ENCODE results near the gene NELL2. TPM values are rescaled to one million over a fixed set of nuclear protein-coding genes. Genes with fewer than 3 reads are reported as not detected.
"Not testable (repeated sequence)": the region's sequence is repeated elsewhere in the genome, so short reads cannot be mapped to it uniquely, and the experiment has no call there.

Gene NELL2
- total RNA-seq = 10 to 100 TPM in 3 of 4 donors, 1 to 10 TPM in 1; 7.5 to 39.2 (median 15.9) TPM

- Histone ChIP-seq H3K36me3 (no peaks in the 10 kb centered on the region), H3K27ac (peak within 1 kb of the TSS in 1 of 4 donors; percentile 34), H3K27me3 (peaks cover 0 to 15% of the 10 kb centered on the region in 2 donors), H3K9me3 (peaks cover 0 to 4% (median 0%) of the 10 kb centered on the region in 4 donors), H3K4me1 (peaks cover 0 to 16% (median 0%) of the 10 kb centered on the region in 4 donors), H3K4me3 (peak within 1 kb of the TSS; percentile 47 to 75 (median 58))
- DNase-seq = peak; percentile 38 to 72 (median 68)
- TF ChIP-seq POLR2A (IDR thresholded peaks at IDR 0.05) = no peak
- TF ChIP-seq, protein P1, sequence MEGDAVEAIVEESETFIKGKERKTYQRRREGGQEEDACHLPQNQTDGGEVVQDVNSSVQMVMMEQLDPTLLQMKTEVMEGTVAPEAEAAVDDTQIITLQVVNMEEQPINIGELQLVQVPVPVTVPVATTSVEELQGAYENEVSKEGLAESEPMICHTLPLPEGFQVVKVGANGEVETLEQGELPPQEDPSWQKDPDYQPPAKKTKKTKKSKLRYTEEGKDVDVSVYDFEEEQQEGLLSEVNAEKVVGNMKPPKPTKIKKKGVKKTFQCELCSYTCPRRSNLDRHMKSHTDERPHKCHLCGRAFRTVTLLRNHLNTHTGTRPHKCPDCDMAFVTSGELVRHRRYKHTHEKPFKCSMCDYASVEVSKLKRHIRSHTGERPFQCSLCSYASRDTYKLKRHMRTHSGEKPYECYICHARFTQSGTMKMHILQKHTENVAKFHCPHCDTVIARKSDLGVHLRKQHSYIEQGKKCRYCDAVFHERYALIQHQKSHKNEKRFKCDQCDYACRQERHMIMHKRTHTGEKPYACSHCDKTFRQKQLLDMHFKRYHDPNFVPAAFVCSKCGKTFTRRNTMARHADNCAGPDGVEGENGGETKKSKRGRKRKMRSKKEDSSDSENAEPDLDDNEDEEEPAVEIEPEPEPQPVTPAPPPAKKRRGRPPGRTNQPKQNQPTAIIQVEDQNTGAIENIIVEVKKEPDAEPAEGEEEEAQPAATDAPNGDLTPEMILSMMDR (IDR thresholded peaks at IDR 0.05) = no peak
These were observed at the start of gene NELL2 for GRCh38 chr12:44875954-44876543. Gene NELL2 (minus strand): TSS chr12:44876315. CDS start chr12:44875869, 446 bp downstream.

- Histone ChIP-seq H3K27ac (no peak overlapping the region), H3K27me3 (no peaks in the 10 kb centered on the region), H3K4me3 (no peak overlapping the region), H3K36me3 (no peaks in the 10 kb centered on the region), H3K9me3 (no peaks in the 10 kb centered on the region), H3K4me1 (no peaks in the 10 kb centered on the region)
- no peak for DNase-seq
- TF ChIP-seq POLR2A (IDR thresholded peaks at IDR 0.05) = no peak
- TF ChIP-seq, protein P1 (IDR thresholded peaks at IDR 0.05) = no peak
These were observed 45.6 kb upstream of the NELL2 start for GRCh38 chr12:44921736-44922135.

DNA sequence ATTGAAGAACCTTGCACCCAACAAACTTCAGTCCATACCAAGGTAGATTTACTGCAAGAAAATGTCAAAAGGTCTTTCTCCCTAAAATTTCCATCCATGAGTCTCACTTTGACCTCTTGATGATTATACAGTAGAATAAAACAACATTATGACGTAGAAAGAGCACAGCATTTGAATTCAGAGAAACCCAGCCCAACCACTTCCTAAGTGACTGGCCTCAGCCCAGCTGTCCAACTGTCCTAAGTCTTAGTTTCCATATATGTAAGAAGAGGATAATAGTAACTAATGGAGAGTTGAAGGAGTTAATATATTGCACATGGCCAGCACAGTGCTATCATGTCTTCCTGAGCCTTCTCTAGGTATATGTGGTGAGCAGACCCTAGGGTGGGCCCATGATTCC is 41.0 kb upstream of the NELL2 start:
- H3K4me1 ChIP-seq = no peaks in the 10 kb centered on the region
- TF ChIP-seq, protein P1 (IDR thresholded peaks at IDR 0.05) = no peak
- TF ChIP-seq POLR2A (IDR thresholded peaks at IDR 0.05) = no peak
- no peak overlapping the region for H3K27ac ChIP-seq
- no peaks in the 10 kb centered on the region for H3K36me3 ChIP-seq
- H3K27me3 ChIP-seq = no peaks in the 10 kb centered on the region
- no peak overlapping the region for H3K4me3 ChIP-seq
- no peak for DNase-seq
- H3K9me3 ChIP-seq = no peaks in the 10 kb centered on the region

DNA sequence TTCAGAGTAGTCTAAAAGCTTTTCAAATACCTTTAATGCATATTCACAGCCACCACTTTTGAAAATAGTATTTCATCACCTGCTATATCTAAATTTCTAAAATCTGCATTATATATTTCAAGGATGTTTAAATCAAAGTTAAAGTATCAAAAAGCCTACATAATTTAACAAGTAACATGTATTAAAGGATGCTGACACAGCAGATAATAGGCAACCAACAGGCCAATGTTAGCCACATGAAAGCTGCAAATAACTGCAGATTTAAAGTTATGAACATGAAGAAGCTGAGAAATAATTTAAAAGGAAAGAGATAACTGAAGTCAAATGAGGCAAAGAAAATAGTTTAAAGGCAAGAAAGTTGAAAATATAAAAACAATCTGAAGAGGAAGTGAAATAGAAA is 39.8 kb upstream of the NELL2 start:
- TF ChIP-seq, protein P1 (IDR thresholded peaks at IDR 0.05) = no peak
- no peak for TF ChIP-seq POLR2A (IDR thresholded peaks at IDR 0.05)
- no peaks in the 10 kb centered on the region for H3K27me3 ChIP-seq

GRCh38 chr12:44904321-44904720 is 28.2 kb upstream of the NELL2 start:
- Histone ChIP-seq H3K9me3 (no peaks in the 10 kb centered on the region), H3K36me3 (no peaks in the 10 kb centered on the region), H3K4me3 (no peak overlapping the region), H3K4me1 (no peaks in the 10 kb centered on the region), H3K27ac (no peak overlapping the region), H3K27me3 (no peaks in the 10 kb centered on the region)
- TF ChIP-seq POLR2A (IDR thresholded peaks at IDR 0.05) = no peak
- TF ChIP-seq, protein P1 (IDR thresholded peaks at IDR 0.05) = no peak
- no peak for DNase-seq

More for the DNA sequence above, 39.8 kb upstream of the NELL2 start:
- H3K4me1 ChIP-seq = no peaks in the 10 kb centered on the region
- no peak overlapping the region for H3K27ac ChIP-seq
- H3K4me3 ChIP-seq = no peak overlapping the region
- no peaks in the 10 kb centered on the region for H3K9me3 ChIP-seq
- no peak for DNase-seq
- H3K36me3 ChIP-seq = no peaks in the 10 kb centered on the region

- not testable (repeated sequence) for H3K27ac ChIP-seq, H3K4me3 ChIP-seq, H3K4me1 ChIP-seq, H3K27me3 ChIP-seq, H3K9me3 ChIP-seq, H3K36me3 ChIP-seq, DNase-seq
These were observed 22.0 kb upstream of the NELL2 start for GRCh38 chr12:44898108-44898507.
